Calu3 (cell line): ENCODE data around the gene TMED10. TPM values are rescaled to one million over a fixed set of nuclear protein-coding genes. Genes with fewer than 3 reads are reported as not detected.

ENCODE experiments used
- BruUV-seq: library from RNA; stranded (reverse); fragments of 400-500 nt; replicated peaks from 2 replicates; lab custom pipeline; 2021; lab: Mats Ljungman, UMichigan
- CTCF ChIA-PET: fragments of 300-600 bp; sonication (Branson Sonifier 250); formaldehyde crosslinking; loops from one replicate; lab custom pipeline; 2022; ENCODE audit warnings: antibody characterized with exemption; lab: Charles Lee
- DNase-seq: peaks from one replicate; pipeline ENCODE4 v3.0.0; 2022
- H3K27ac Mint-ChIP-seq: one replicate; pipeline ENCODE4 v1.8.0; 2022; ENCODE audit warnings: mixed read lengths; ENCODE audit not compliant: unreplicated experiment
- H3K27me3 Mint-ChIP-seq: one replicate; pipeline ENCODE4 v1.8.0; 2022; ENCODE audit warnings: mixed read lengths; ENCODE audit not compliant: unreplicated experiment
- H3K36me3 Mint-ChIP-seq: one replicate; pipeline ENCODE4 v1.8.0; 2022; ENCODE audit warnings: mild to moderate bottlenecking, moderate library complexity, mixed read lengths; ENCODE audit not compliant: insufficient read depth, unreplicated experiment
- H3K4me1 Mint-ChIP-seq: one replicate; pipeline ENCODE4 v1.8.0; 2022; ENCODE audit warnings: mild to moderate bottlenecking, low read depth, mixed read lengths; ENCODE audit not compliant: unreplicated experiment
- H3K4me3 Mint-ChIP-seq: one replicate; pipeline ENCODE4 v1.8.0; 2022; ENCODE audit warnings: mild to moderate bottlenecking, low read depth, moderate library complexity, mixed read lengths; ENCODE audit not compliant: unreplicated experiment
- H3K9me3 Mint-ChIP-seq: one replicate; pipeline ENCODE4 v1.8.0; 2022; ENCODE audit warnings: low read depth, mixed read lengths; ENCODE audit not compliant: unreplicated experiment
- CTCF ChIP-seq: fragments of 200-600 bp; IDR thresholded peaks from one replicate; pipeline ENCODE4 v1.8.0; 2022; ENCODE audit warnings: antibody characterized with exemption; ENCODE audit not compliant: unreplicated experiment
- intact Hi-C: fragments of 100-400 bp; cut with micrococcal nuclease; formaldehyde crosslinking; loops from one replicate; pipeline ENCODE4 v1.10.0; 2022; ENCODE audit not compliant: unreplicated experiment
- total RNA-seq: library from RNA; stranded (reverse); gene quantifications from 2 replicates; pipeline ENCODE4 v1.2.3, GENCODE V29; 2022

Gene TMED10
- total RNA-seq, 1 experiment from 2014 or later = 391 TPM

GRCh38 chr14:75126679-75127473 lies 49.5 kb downstream of the TMED10 start, which contains the start of gene NEK9:
NEK9 (minus strand) TSS chr14:75127048; CDS start chr14:75126921, 127 bp downstream.
- DNase-seq = peak; percentile 85
- CTCF ChIA-PET = no interaction called here
- Mint-ChIP-seq H3K27me3 (no peaks in the 10 kb centered on the region), H3K9me3 (no peaks in the 10 kb centered on the region), H3K36me3 (peaks cover 50% of the 10 kb centered on the region), H3K4me1 (peaks cover 37% of the 10 kb centered on the region), H3K4me3 (peak within 1 kb of the TSS; percentile 82), H3K27ac (peak within 1 kb of the TSS; percentile 98)
- no TSS peak for BruUV-seq
- intact Hi-C loops = loop anchor here (2.0 kb wide), 1 partner anchor 104 kb away; no protein-coding TSS in a partner anchor
- TF ChIP-seq CTCF = no peak

- H3K9me3 Mint-ChIP-seq = no peaks in the 10 kb centered on the region
- BruUV-seq = no TSS peak
- H3K4me3 Mint-ChIP-seq = peak overlapping the region; percentile 82
- CTCF ChIA-PET = interaction anchor here (0.6 kb wide), 1 partner anchor 135 kb away, joined by 4 read pairs; no protein-coding TSS in a partner anchor
- no peak for DNase-seq
- no peaks in the 10 kb centered on the region for H3K27me3 Mint-ChIP-seq
- H3K4me1 Mint-ChIP-seq = peaks cover 37% of the 10 kb centered on the region
- peaks cover 46% of the 10 kb centered on the region for H3K36me3 Mint-ChIP-seq
- no peak for TF ChIP-seq CTCF
- H3K27ac Mint-ChIP-seq = peak overlapping the region; percentile 87
- intact Hi-C loops = loop anchor here (2.0 kb wide), 1 partner anchor 105 kb away; no protein-coding TSS in a partner anchor
Measured at GRCh38 chr14:75126121-75126544, 50.3 kb downstream of the TMED10 start.

GRCh38 chr14:75125617-75126016 lies 50.8 kb downstream of the TMED10 start:
- no peak for DNase-seq
- CTCF ChIA-PET = no interaction called here
- TF ChIP-seq CTCF = no peak
- H3K36me3 Mint-ChIP-seq = peaks cover 43% of the 10 kb centered on the region
- H3K4me3 Mint-ChIP-seq = peak overlapping the region; percentile 82
- BruUV-seq = no TSS peak
- H3K9me3 Mint-ChIP-seq = no peaks in the 10 kb centered on the region
- intact Hi-C loops = loop anchor here (2.0 kb wide), 1 partner anchor 105 kb away; no protein-coding TSS in a partner anchor
- no peaks in the 10 kb centered on the region for H3K27me3 Mint-ChIP-seq
- peaks cover 37% of the 10 kb centered on the region for H3K4me1 Mint-ChIP-seq
- peak overlapping the region; percentile 87 for H3K27ac Mint-ChIP-seq

GRCh38 chr14:75123991-75124390 lies 52.4 kb downstream of the TMED10 start:
- peak overlapping the region; percentile 39 for H3K4me3 Mint-ChIP-seq
- no peak for TF ChIP-seq CTCF
- intact Hi-C loops = no loop called here
- no peaks in the 10 kb centered on the region for H3K27me3 Mint-ChIP-seq
- H3K9me3 Mint-ChIP-seq = no peaks in the 10 kb centered on the region
- CTCF ChIA-PET = no interaction called here
- DNase-seq = peak; percentile 45
- H3K36me3 Mint-ChIP-seq = peaks cover 45% of the 10 kb centered on the region
- peak overlapping the region; percentile 85 for H3K27ac Mint-ChIP-seq
- no TSS peak for BruUV-seq
- H3K4me1 Mint-ChIP-seq = peaks cover 37% of the 10 kb centered on the region
